Heart left ventricle (tissue), 13 donors: ENCODE data around the gene GNB4.

ENCODE experiments used
- CTCF ChIP-seq, 12 donors: fragments of 200-600 bp; sonication (generic) in 4 of 12; IDR thresholded peaks; one replicate each; pipeline versions ENCODE4 v1.5.0 to v1.8.0; 2018 to 2022; ENCODE audit warnings: antibody characterized with exemption in 12 of 12, mild to moderate bottlenecking in 5 of 12
- POLR2A ChIP-seq, 2 donors: fragments of 450-650 bp; IDR thresholded peaks; one replicate each; pipeline ENCODE4 v1.6.1; 2017; ENCODE audit warnings: antibody characterized with exemption in 2 of 2, mild to moderate bottlenecking in 2 of 2, moderate library complexity in 2 of 2
- donor health status: ischemic (EF 13 %, LVEDD 7.1; RV severe dilation, severe dysfunction).
- donor health status: DM: no; HTN: yes; CAD: no.
- donor health status: DM: no; HTN: no; CAD: no.
- donor health status: ischemic (EF 25% LVEDD 6.9; RV normal size, moderate dysfunction).
- donor health status: ischemic (EF 25% LVEDD 5.7; RV mildly dilated, moderate dysfunction).
- donor health status: ischemic (EF 35%, LVEDD 5.7; RV mildly dilated, moderate dysfunction).
- donor health status: nonischemic (EF 11% LVEDD 7.7; RV severe dilation, severe dysfunction).
- donor health status: DM: yes; HTN: yes; CAD: no.
- donor health status: PGD.
- donor health status: ischemic (EF 29% LVEDD 5.4; RV normal size, mild dysfunction).
- donor health status: nonischemic (EF 23%, LVEDD 6.1; RV moderate dilation, normal function).

GRCh38 chr3:179460260-179460659, 9.0 kb upstream of the GNB4 start:
- no peak for TF ChIP-seq CTCF (IDR thresholded peaks at IDR 0.05)
- no peak for TF ChIP-seq POLR2A (IDR thresholded peaks at IDR 0.05)
